ENCODE measurements around the gene STK16. TPM values are rescaled to one million over a fixed set of nuclear protein-coding genes. Genes with fewer than 3 reads are reported as not detected.
A peak's percentile ranks its signal among the peaks of the same experiment; 100 is the strongest.

STK16 gene
- total and polyA plus RNA-seq, 2 of the 13 experiments (the other 11 are each of a cell fraction or from before 2014, with no cell fraction given) = 28.0 to 50.9 TPM

- TF ChIP-seq SP4 (CRISPR knock-in tag; IDR thresholded peaks at IDR 0.05) (peak; percentile 89), ZNF12 (CRISPR knock-in tag; IDR thresholded peaks at IDR 0.05) (peak; percentile 71; the same call in 1 of the 2 replicates), HOXA3 (CRISPR knock-in tag; IDR thresholded peaks at IDR 0.05) (peak; percentile 99), SRY (CRISPR knock-in tag; IDR thresholded peaks at IDR 0.05) (peak; percentile 96; the same call in 1 of the 2 replicates), PHF8 (CRISPR knock-in tag; IDR thresholded peaks at IDR 0.05) (peak; percentile 100), AHR (CRISPR knock-in tag; IDR thresholded peaks at IDR 0.05) (peak; percentile 46; the same call in 1 of the 2 replicates), ZNF772 (CRISPR knock-in tag; IDR thresholded peaks at IDR 0.05) (peak; percentile 83), ZBTB34 (CRISPR knock-in tag; IDR thresholded peaks at IDR 0.05) (peak; percentile 33; the same call in 1 of the 2 replicates), PLRG1 (conservative IDR thresholded peaks at IDR 0.05) (no peak), NRL (CRISPR knock-in tag; IDR thresholded peaks at IDR 0.05; ENCODE audit: borderline replicate concordance) (peak; percentile 97), ZNF44 (CRISPR knock-in tag; IDR thresholded peaks at IDR 0.05) (0 out of 2 replicates have a peak, but pooled peaks have one; percentile 68), ZNF331 (CRISPR knock-in tag; IDR thresholded peaks at IDR 0.05) (peak; percentile 79; the same call in 1 of the 2 replicates), BHLHE40 (IDR thresholded peaks at IDR 0.05; ENCODE audit: low read length) (peak; percentile 51; the same call in 1 of the 2 replicates), ZNF362 (CRISPR knock-in tag; IDR thresholded peaks at IDR 0.05; ENCODE audit: borderline replicate concordance) (0 out of 2 replicates have a peak, but pooled peaks have one; percentile 21), SMARCC2 (IDR thresholded peaks at IDR 0.05) (no peak), POGK (CRISPR knock-in tag; conservative IDR thresholded peaks at IDR 0.05) (peak; percentile 92), DR1 (CRISPR knock-in tag; IDR thresholded peaks at IDR 0.05) (peak; percentile 86), KLF13 (CRISPR knock-in tag; IDR thresholded peaks at IDR 0.05) (no peak), ZFYVE20 (CRISPR knock-in tag; IDR thresholded peaks at IDR 0.05; ENCODE audit: borderline replicate concordance, low read depth) (no peak), XRCC5 (optimal IDR thresholded peaks at IDR 0.05; ENCODE audit: low read length) (peak; percentile 81), ZNF460 (CRISPR knock-in tag; IDR thresholded peaks at IDR 0.05; ENCODE audit: borderline replicate concordance) (no peak; the same call in 1 of the 2 replicates), HOXD1 (CRISPR knock-in tag; IDR thresholded peaks at IDR 0.05) (peak; percentile 92), NFE2 (CRISPR knock-in tag; IDR thresholded peaks at IDR 0.05) (no peak), ZNF841 (CRISPR knock-in tag; IDR thresholded peaks at IDR 0.05; ENCODE audit: borderline replicate concordance) (0 out of 2 replicates have a peak, but pooled peaks have one; percentile 4), YEATS4 (CRISPR knock-in tag; IDR thresholded peaks at IDR 0.05; ENCODE audit: borderline replicate concordance) (peak; percentile 95), RCOR2 (CRISPR knock-in tag; IDR thresholded peaks at IDR 0.05) (no peak), SP5 (CRISPR knock-in tag; IDR thresholded peaks at IDR 0.05; ENCODE audit: borderline replicate concordance, low read depth) (0 out of 2 replicates have a peak, but pooled peaks have one; percentile 60), MXD3 (CRISPR knock-in tag; IDR thresholded peaks at IDR 0.05) (peak; percentile 94)
These were observed at the start of gene STK16, which contains the start of gene GLB1L (continued) for GRCh38 chr2:219245148-219245898.
